Hepatocyte (in vitro differentiated cells): Measurements from ENCODE around the gene GABBR1. TPM values are rescaled to one million over a fixed set of nuclear protein-coding genes. Genes with fewer than 3 reads are reported as not detected.

Experiments used
- DNase-seq: peaks from one replicate; pipeline ENCODE4 v3.0.0-alpha.2; 2016; ENCODE audit warnings: low spot score
- H2AFZ ChIP-seq: fragments of 200-600 bp; sonication (generic); 2 replicates; pipeline ENCODE4 v1.6.0; 2016; ENCODE audit warnings: antibody characterized with exemption, mild to moderate bottlenecking
- H3K27ac ChIP-seq: fragments of 200-600 bp; sonication (generic); 2 replicates; pipeline ENCODE4 v1.5.1; 2016; ENCODE audit warnings: mild to moderate bottlenecking
- H3K27me3 ChIP-seq: fragments of 200-600 bp; sonication (generic); 2 replicates; pipeline ENCODE4 v1.6.1; 2016
- H3K36me3 ChIP-seq: fragments of 200-600 bp; sonication (generic); replicated peaks from 2 replicates; pipeline ENCODE4 v1.5.1; 2016; ENCODE audit warnings: low read depth; ENCODE audit not compliant: insufficient read depth
- H3K4me1 ChIP-seq: fragments of 200-600 bp; sonication (generic); 2 replicates; pipeline ENCODE4 v1.5.1; 2016; ENCODE audit warnings: mild to moderate bottlenecking, moderate library complexity; ENCODE audit not compliant: insufficient read depth
- H3K4me2 ChIP-seq: fragments of 200-600 bp; sonication (generic); 2 replicates; pipeline ENCODE4 v1.6.0; 2016
- H3K4me3 ChIP-seq: fragments of 200-600 bp; sonication (generic); 2 replicates; pipeline ENCODE4 v1.5.1; 2016; ENCODE audit warnings: mild to moderate bottlenecking
- H3K79me2 ChIP-seq: fragments of 200-600 bp; sonication (generic); 2 replicates; pipeline ENCODE4 v1.6.0; 2017; ENCODE audit warnings: mild to moderate bottlenecking
- H3K9me2 ChIP-seq: fragments of 200-600 bp; sonication (generic); replicated peaks from 2 replicates; pipeline ENCODE4 v1.6.0; 2017; ENCODE audit warnings: mild to moderate bottlenecking; ENCODE audit not compliant: insufficient read depth
- H3K9me3 ChIP-seq: fragments of 200-600 bp; sonication (generic); 2 replicates; pipeline ENCODE4 v1.5.1; 2016; ENCODE audit warnings: low read depth, mild to moderate bottlenecking
- H4K20me1 ChIP-seq: fragments of 200-600 bp; sonication (generic); 2 replicates; pipeline ENCODE4 v1.6.0; 2016; ENCODE audit warnings: mild to moderate bottlenecking; ENCODE audit not compliant: insufficient read depth, poor library complexity, severe bottlenecking
- CTCF ChIP-seq: fragments of 200-600 bp; sonication (generic); IDR thresholded peaks from 2 replicates; pipeline ENCODE4 v1.5.1; 2016; ENCODE audit warnings: antibody characterized with exemption, mild to moderate bottlenecking; ENCODE audit not compliant: poor library complexity
- EZH2 ChIP-seq: fragments of 200-600 bp; sonication (generic); IDR thresholded peaks from 2 replicates; pipeline ENCODE4 v1.6.1; 2016; ENCODE audit warnings: antibody characterized with exemption, mild to moderate bottlenecking, borderline replicate concordance
- EZH2phosphoT487 ChIP-seq: fragments of 200-600 bp; sonication (generic); IDR thresholded peaks from one replicate; pipeline ENCODE4 v1.6.1; 2018; ENCODE audit warnings: antibody characterized with exemption, mild to moderate bottlenecking, low read depth, moderate library complexity; ENCODE audit not compliant: unreplicated experiment, severe bottlenecking
- WGBS: methylation state at CpG from one replicate; pipeline ENCODE4 v1.1.6; 2016; ENCODE audit warnings: low lambda C conversion rate; ENCODE audit errors: missing lambda C conversion rate; 5-methylcytosine and 5-hydroxymethylcytosine counted together
- polyA plus RNA-seq: library from polyadenylated mRNA; unstranded; fragments of >200 nt; fragmentation: Nextera tagmentation; extraction: Ambion mirVana; gene quantifications from 2 replicates; pipeline ENCODE4 v1.2.1, GENCODE V29; 2016
- total RNA-seq: library from RNA; depleted of rRNA; stranded (reverse); fragments of >200 nt; gene quantifications from 2 replicates; pipeline ENCODE4 v1.2.3, GENCODE V29; 2014

Gene GABBR1
- total and polyA plus RNA-seq, 2 experiments from 2014 or later: 9.9 to 11.3 TPM

GRCh38 chr6:29651413-29652197 lies 18.6 kb upstream of the GABBR1 start:
- Histone ChIP-seq H2AFZ (no peak overlapping the region), H3K36me3 (no peaks in the 10 kb centered on the region), H3K9me2 (no peaks in the 10 kb centered on the region), H3K4me2 (no peak overlapping the region), H3K4me1 (no peaks in the 10 kb centered on the region), H3K9me3 (no peaks in the 10 kb centered on the region), H3K27ac (no peak overlapping the region), H4K20me1 (no peaks in the 10 kb centered on the region), H3K4me3 (no peak overlapping the region), H3K27me3 (peaks cover 6% of the 10 kb centered on the region), H3K79me2 (no peaks in the 10 kb centered on the region)
- no peak for TF ChIP-seq EZH2
- TF ChIP-seq CTCF: peak; percentile 66
- peak; percentile 52 for DNase-seq
- WGBS: 68% methylated on average over 6 of the region's 8 CpGs

GRCh38 chr6:29649701-29650673 lies 17.0 kb upstream of the GABBR1 start:
- Histone ChIP-seq H3K27me3 (no peaks in the 10 kb centered on the region), H3K4me3 (peak overlapping the region; percentile 19), H3K4me1 (no peaks in the 10 kb centered on the region), H3K79me2 (no peaks in the 10 kb centered on the region), H3K36me3 (no peaks in the 10 kb centered on the region), H2AFZ (peak overlapping the region; percentile 81), H3K9me3 (no peaks in the 10 kb centered on the region), H3K27ac (peak overlapping the region; percentile 85), H3K9me2 (no peaks in the 10 kb centered on the region), H3K4me2 (peak overlapping the region; percentile 79), H4K20me1 (no peaks in the 10 kb centered on the region)
- 10% methylated on average over 33 of the region's 33 CpGs for WGBS
- peak; percentile 98 for DNase-seq
- TF ChIP-seq CTCF: peak; percentile 92
- TF ChIP-seq EZH2: no peak
- TF ChIP-seq EZH2phosphoT487: no peak

- no peaks in the 10 kb centered on the region for H3K79me2 ChIP-seq
- H3K9me2 ChIP-seq: no peaks in the 10 kb centered on the region
- no peaks in the 10 kb centered on the region for H3K36me3 ChIP-seq
- no peak overlapping the region for H3K27ac ChIP-seq
- no peak overlapping the region for H3K4me2 ChIP-seq
- H3K4me1 ChIP-seq: no peaks in the 10 kb centered on the region
- WGBS: 88% methylated on average over 23 of the region's 23 CpGs
- H3K27me3 ChIP-seq: no peaks in the 10 kb centered on the region
- H2AFZ ChIP-seq: no peak overlapping the region
- no peak overlapping the region for H3K4me3 ChIP-seq
- H4K20me1 ChIP-seq: no peaks in the 10 kb centered on the region
- H3K9me3 ChIP-seq: no peaks in the 10 kb centered on the region
- DNase-seq: peak; percentile 50
- no peak for TF ChIP-seq EZH2
- peak; percentile 55 for TF ChIP-seq CTCF
Observed at GRCh38 chr6:29647927-29648642, 15.1 kb upstream of the GABBR1 start.
